SJCRH30 (cell line): ENCODE results near the gene TMEM183A. TPM values are rescaled to one million over a fixed set of nuclear protein-coding genes. Genes with fewer than 3 reads are reported as not detected.
A peak's percentile ranks its signal among the peaks of the same experiment; 100 is the strongest.

Experiments used
- DNase-seq, 2 experiments: peaks; one replicate each; pipeline ENCODE4 v3.0.0-alpha.2; 2015 to 2020
- H3K27ac ChIP-seq: fragments of 250-450 bp; sonication (Bioruptor Pico); 2 replicates; pipeline ENCODE4 v1.5.1; 2020; ENCODE audit warnings: mild to moderate bottlenecking, moderate library complexity
- H3K27me3 ChIP-seq: fragments of 250-450 bp; sonication (Bioruptor Pico); 2 replicates; pipeline ENCODE4 v1.5.1; 2020; ENCODE audit warnings: mild to moderate bottlenecking, moderate library complexity
- H3K36me3 ChIP-seq: fragments of 250-450 bp; sonication (Bioruptor Pico); 2 replicates; pipeline ENCODE4 v1.5.1; 2020; ENCODE audit warnings: mild to moderate bottlenecking, moderate library complexity
- H3K4me1 ChIP-seq: fragments of 250-450 bp; sonication (Bioruptor Pico); 2 replicates; pipeline ENCODE4 v1.5.1; 2020; ENCODE audit warnings: mild to moderate bottlenecking, moderate library complexity
- H3K4me3 ChIP-seq: fragments of 250-450 bp; sonication (Bioruptor Pico); 2 replicates; pipeline ENCODE4 v1.5.1; 2020; ENCODE audit warnings: mild to moderate bottlenecking, moderate library complexity
- H3K9me3 ChIP-seq: fragments of 250-450 bp; sonication (Bioruptor Pico); replicated peaks from 2 replicates; pipeline ENCODE4 v1.5.1; 2020; ENCODE audit warnings: mild to moderate bottlenecking, moderate library complexity
- total RNA-seq: library from RNA; depleted of rRNA; stranded (reverse); fragments of >200 nt; shearing (Covaris generic); gene quantifications from 2 replicates; pipeline ENCODE4 v1.2.3, GENCODE V29; 2014

TMEM183A gene
- total RNA-seq, 1 experiment from 2014 or later: 121 TPM

- no peaks in the 10 kb centered on the region for H3K27me3 ChIP-seq
- H3K36me3 ChIP-seq: peaks cover 3% of the 10 kb centered on the region; the same call in 1 of the 2 replicates
- peaks cover 53% of the 10 kb centered on the region for H3K4me1 ChIP-seq
- DNase-seq: no peak
- no peaks in the 10 kb centered on the region for H3K9me3 ChIP-seq
- no peak overlapping the region for H3K4me3 ChIP-seq
- H3K27ac ChIP-seq: no peak overlapping the region
Observed at GRCh38 chr1:203043830-203044545, 36.8 kb downstream of the TMEM183A start.

DNA sequence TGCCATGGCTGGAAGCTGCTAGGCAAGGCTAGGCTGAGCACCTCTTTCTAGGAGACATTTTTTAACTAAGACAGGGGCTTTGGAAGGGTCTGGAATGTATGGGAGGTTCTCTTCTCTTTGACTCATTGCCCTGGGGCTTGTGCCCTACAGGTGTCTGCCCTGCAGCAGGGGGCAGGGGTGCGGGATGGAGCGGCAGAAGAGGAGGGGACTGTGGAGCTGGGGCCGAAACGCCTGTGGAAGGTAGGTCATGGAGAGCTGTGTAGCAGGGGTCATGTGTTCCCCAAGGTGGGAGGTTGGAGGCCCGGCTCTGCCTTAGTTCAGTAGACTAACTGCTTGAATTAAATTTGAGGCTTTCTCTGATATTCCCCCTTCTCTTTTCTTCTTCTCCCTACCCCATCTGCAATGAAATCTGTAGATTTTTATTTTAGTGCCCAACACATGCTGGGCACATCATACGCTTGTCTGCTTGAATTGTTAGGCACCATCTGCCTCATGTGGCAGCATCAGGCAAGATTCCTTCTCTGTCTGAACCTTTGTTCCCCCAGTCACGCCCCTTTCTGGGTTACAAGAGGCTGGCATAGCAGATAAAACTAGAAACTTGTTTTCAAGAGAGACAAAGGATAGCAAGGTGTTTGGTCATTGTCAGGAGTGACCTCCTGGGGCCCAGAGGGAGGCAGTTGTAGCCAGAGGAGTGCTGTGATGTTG, 37.5 kb downstream of the TMEM183A start:
- Histone ChIP-seq H3K36me3 (peaks cover 3% of the 10 kb centered on the region; the same call in 1 of the 2 replicates), H3K9me3 (no peaks in the 10 kb centered on the region), H3K4me3 (no peak overlapping the region), H3K4me1 (peaks cover 52% of the 10 kb centered on the region), H3K27me3 (no peaks in the 10 kb centered on the region), H3K27ac (no peak overlapping the region)
- DNase-seq: no peak

DNA sequence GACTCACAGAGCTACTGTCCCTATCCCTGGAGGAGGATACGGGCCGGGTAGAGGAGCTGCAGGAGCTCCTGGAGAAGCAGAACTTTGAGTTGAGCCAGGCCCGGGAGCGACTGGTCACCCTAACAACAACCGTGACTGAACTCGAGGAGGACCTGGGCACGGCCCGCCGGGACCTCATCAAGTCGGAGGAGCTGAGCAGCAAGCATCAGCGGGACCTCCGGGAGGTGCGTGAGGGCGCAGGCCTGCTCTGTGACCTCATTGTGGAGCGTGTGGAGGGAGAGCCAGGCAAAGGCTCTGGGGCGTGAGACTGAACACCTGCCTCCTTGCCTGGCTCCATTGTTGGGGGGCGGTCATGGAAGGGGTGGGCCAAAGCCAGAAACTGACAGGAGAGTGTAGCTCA, 38.2 kb downstream of the TMEM183A start:
- peaks cover 52% of the 10 kb centered on the region for H3K4me1 ChIP-seq

DNA sequence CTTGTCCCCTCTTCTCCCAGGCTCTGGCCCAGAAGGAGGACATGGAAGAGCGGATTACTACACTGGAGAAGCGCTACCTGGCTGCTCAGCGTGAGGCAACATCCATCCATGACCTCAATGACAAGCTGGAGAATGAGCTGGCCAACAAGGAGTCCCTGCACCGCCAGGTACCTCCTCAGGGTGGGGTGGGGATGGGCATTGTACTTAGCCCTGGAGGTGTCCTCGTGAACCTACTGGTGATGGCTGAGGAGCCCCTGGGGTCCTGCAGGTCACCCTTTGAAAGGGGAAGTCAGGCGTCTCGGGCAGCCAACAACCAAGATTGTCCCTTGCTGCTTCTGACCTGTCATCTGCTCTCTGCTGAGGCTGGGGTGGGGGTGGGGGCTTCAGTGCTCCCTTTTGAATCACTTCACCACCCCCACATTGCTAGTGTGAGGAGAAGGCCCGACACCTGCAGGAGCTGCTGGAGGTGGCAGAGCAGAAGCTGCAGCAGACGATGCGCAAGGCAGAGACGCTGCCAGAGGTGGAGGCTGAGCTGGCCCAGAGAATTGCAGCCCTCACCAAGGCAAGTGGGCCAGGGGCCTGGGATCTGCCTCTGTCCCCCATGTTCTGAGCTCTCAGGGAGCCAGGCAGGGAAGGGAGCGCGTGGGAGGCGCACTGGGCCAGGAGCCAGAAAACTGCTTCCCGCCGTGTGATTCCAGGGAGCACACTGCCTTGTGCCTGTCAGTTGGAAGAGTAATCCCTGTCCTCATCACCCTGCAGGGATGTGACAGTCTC, 38.8 kb downstream of the TMEM183A start:
- Histone ChIP-seq H3K4me1 (peaks cover 52% of the 10 kb centered on the region), H3K27me3 (no peaks in the 10 kb centered on the region), H3K4me3 (no peak overlapping the region), H3K27ac (no peak overlapping the region), H3K9me3 (no peaks in the 10 kb centered on the region), H3K36me3 (peaks cover 3% of the 10 kb centered on the region; the same call in 1 of the 2 replicates)
- DNase-seq: peak in 1 of 2 experiments; percentile 51

More for the DNA sequence above, 38.2 kb downstream of the TMEM183A start:
- DNase-seq: no peak
- no peak overlapping the region for H3K4me3 ChIP-seq
- H3K9me3 ChIP-seq: no peaks in the 10 kb centered on the region
- H3K27me3 ChIP-seq: no peaks in the 10 kb centered on the region
- peaks cover 3% of the 10 kb centered on the region; the same call in 1 of the 2 replicates for H3K36me3 ChIP-seq
- no peak overlapping the region for H3K27ac ChIP-seq

DNA sequence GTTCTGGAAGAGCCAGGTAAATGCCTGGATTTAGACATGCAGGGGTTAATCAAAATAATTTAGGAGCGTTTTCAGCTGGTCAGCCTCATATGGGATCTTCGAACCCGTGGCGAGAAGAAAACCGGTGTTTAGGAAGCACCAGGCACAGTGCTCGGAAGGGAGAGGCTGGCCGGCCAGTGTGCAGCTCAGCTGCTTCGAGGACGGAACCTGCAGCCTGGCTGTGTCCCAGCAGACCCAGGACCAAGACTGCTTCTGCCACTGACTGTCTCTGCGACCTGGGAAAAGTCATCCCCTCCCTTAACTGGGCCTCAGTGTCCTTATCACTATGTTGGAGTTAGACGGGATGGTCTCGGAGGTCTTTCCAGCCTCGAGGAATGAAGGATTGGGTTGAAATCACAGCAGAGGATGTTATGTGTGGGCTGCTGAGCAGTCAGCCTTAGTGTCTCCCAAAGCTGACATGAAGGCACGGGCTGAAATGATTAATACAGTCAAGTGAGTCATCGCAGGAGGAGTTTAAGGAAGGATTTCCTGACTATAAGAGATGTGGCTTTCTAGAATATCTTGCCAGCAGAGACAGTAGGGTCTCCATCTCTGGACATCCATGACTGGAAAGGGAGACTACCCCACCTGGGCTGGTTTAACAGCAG, 39.9 kb downstream of the TMEM183A start:
- Histone ChIP-seq H3K4me3 (no peak overlapping the region), H3K4me1 (peaks cover 51% of the 10 kb centered on the region), H3K27ac (peak overlapping the region; percentile 11; the same call in 1 of the 2 replicates), H3K9me3 (no peaks in the 10 kb centered on the region), H3K27me3 (no peaks in the 10 kb centered on the region), H3K36me3 (peaks cover 3% of the 10 kb centered on the region; the same call in 1 of the 2 replicates)
- DNase-seq: no peak

GRCh38 chr1:203048086-203048485, 40.9 kb downstream of the TMEM183A start:
- Histone ChIP-seq H3K27me3 (no peaks in the 10 kb centered on the region), H3K4me3 (no peak overlapping the region), H3K27ac (no peak overlapping the region), H3K36me3 (peaks cover 3% of the 10 kb centered on the region; the same call in 1 of the 2 replicates), H3K9me3 (no peaks in the 10 kb centered on the region), H3K4me1 (peaks cover 61% of the 10 kb centered on the region)
- no peak for DNase-seq

GRCh38 chr1:203048555-203049051, 41.4 kb downstream of the TMEM183A start:
- Histone ChIP-seq H3K27me3 (no peaks in the 10 kb centered on the region), H3K27ac (no peak overlapping the region), H3K4me3 (no peak overlapping the region), H3K36me3 (peaks cover 3% of the 10 kb centered on the region; the same call in 1 of the 2 replicates), H3K4me1 (peaks cover 66% of the 10 kb centered on the region), H3K9me3 (no peaks in the 10 kb centered on the region)
- DNase-seq: peak; percentile 90 to 92

DNA sequence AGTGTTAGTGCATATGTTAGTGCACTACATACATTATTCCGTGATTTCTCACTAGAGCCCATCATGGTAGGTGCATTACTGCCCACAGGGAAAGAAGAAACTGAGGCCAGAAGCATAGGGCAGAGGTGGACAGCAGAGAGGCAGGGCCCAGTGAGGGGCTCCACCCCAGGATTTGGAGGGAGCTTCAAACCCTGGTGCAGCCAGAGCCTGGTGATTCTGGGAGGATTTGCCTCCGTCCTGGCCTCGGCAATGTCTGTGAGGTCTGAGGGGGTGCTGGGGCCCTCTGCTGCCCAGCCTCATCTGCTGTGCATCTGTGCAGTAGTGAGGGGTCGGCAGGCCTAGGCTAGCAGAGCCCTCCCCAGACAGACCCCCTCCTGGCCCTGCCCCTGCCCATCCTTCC, 41.9 kb downstream of the TMEM183A start:
- Histone ChIP-seq H3K27ac (peak overlapping the region; percentile 13; the same call in 1 of the 2 replicates), H3K4me3 (no peak overlapping the region), H3K4me1 (peaks cover 71% of the 10 kb centered on the region), H3K9me3 (no peaks in the 10 kb centered on the region), H3K36me3 (peaks cover 5% of the 10 kb centered on the region), H3K27me3 (no peaks in the 10 kb centered on the region)
- DNase-seq: peak; percentile 55 to 68

DNA sequence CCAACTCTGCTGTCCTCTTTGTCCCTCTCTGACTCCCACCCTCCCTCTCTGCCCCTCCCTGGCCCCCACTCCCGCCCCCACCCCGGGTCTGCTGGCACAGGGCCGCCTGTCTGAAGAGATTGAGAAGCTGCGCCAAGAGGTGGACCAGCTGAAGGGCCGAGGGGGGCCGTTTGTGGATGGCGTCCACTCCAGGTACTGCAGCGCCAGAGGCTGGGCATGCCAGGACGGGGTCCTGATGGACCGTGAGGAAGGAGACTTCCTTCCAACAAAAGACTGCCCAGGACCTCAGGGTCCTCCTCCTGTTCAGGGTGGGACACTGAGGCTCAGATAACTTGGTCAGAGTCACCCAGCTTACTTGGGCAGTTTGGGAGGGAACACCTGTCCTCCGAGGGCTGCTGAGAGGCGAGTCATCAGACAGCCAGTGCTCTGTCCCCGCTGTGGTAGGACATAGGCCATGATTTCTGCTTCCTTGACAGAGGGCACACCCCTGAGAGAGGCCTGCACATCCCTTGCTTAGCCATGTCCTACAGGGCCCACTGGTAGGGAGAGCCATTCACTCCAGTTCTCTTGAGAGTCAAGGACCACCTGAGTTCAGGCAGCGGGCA, 42.5 kb downstream of the TMEM183A start:
- Histone ChIP-seq H3K4me3 (no peak overlapping the region), H3K36me3 (peaks cover 11% of the 10 kb centered on the region), H3K27ac (peak overlapping the region; percentile 20), H3K27me3 (no peaks in the 10 kb centered on the region), H3K4me1 (peaks cover 77% of the 10 kb centered on the region), H3K9me3 (no peaks in the 10 kb centered on the region)
- DNase-seq: peak; percentile 55 to 71

- Histone ChIP-seq H3K27me3 (no peaks in the 10 kb centered on the region), H3K9me3 (no peaks in the 10 kb centered on the region), H3K27ac (peak overlapping the region; percentile 93), H3K36me3 (peaks cover 19% of the 10 kb centered on the region), H3K4me3 (no peak overlapping the region), H3K4me1 (peaks cover 78% of the 10 kb centered on the region)
- no peak for DNase-seq
Observed at GRCh38 chr1:203050826-203051225, 43.7 kb downstream of the TMEM183A start.

GRCh38 chr1:203051841-203052324, 44.7 kb downstream of the TMEM183A start:
- Histone ChIP-seq H3K27me3 (no peaks in the 10 kb centered on the region), H3K4me1 (peaks cover 72% of the 10 kb centered on the region), H3K27ac (peak overlapping the region; percentile 93), H3K9me3 (no peaks in the 10 kb centered on the region), H3K4me3 (peak overlapping the region; percentile 29), H3K36me3 (peaks cover 26% of the 10 kb centered on the region)
- peak; percentile 100 for DNase-seq

DNA sequence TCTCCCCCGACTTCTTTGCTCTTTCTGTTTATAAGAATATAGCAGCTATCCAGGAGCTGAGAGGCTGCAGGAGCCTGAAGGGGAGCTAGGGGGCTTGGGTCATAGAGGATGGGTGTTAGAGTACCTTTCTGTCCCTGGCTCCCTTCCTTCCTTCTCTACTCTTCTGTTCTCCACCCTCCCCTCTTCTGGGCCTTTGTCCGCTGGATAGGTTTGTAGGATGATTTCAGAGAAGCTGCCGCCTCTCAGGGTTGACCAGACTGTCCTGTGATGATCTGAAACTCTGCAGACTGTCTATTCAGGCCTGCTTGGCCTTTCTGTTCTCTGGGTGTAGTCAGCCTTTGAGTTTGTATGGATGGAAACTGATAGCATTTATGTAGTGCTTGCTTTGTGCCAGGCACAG, 45.4 kb downstream of the TMEM183A start:
- H3K36me3 ChIP-seq: peaks cover 28% of the 10 kb centered on the region
- H3K27me3 ChIP-seq: no peaks in the 10 kb centered on the region
- peak; percentile 70 to 80 for DNase-seq
- H3K9me3 ChIP-seq: no peaks in the 10 kb centered on the region
- peak overlapping the region; percentile 29 for H3K4me3 ChIP-seq
- peaks cover 68% of the 10 kb centered on the region for H3K4me1 ChIP-seq
- H3K27ac ChIP-seq: peak overlapping the region; percentile 93

GRCh38 chr1:203054184-203054583, 47.0 kb downstream of the TMEM183A start:
- no peaks in the 10 kb centered on the region for H3K9me3 ChIP-seq
- H3K27ac ChIP-seq: peak overlapping the region; percentile 93
- H3K27me3 ChIP-seq: no peaks in the 10 kb centered on the region
- H3K4me1 ChIP-seq: peaks cover 60% of the 10 kb centered on the region
- H3K36me3 ChIP-seq: peaks cover 36% of the 10 kb centered on the region
- DNase-seq: no peak
- H3K4me3 ChIP-seq: no peak overlapping the region

DNA sequence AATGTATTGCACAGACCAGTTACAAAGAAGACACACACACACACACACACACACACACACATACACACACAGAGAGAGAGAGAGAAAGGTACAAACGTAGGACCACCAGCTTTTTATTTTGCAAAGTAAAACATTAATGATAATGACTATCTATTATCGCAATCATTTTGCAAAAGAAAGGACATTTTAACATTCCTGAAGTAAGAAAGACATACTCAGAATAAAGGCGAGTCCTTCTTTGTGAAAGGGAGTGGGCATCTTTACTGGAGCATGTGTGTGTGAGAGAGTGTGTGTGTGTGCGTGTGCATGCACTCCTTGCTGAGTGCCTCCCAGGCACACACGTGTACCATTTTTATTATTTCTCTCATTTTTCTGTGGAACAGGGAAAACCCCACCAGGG, 47.5 kb downstream of the TMEM183A start:
- no peak overlapping the region for H3K27ac ChIP-seq
- no peaks in the 10 kb centered on the region for H3K27me3 ChIP-seq
- no peak for DNase-seq
- peaks cover 56% of the 10 kb centered on the region for H3K4me1 ChIP-seq
- no peaks in the 10 kb centered on the region for H3K9me3 ChIP-seq
- H3K36me3 ChIP-seq: peaks cover 41% of the 10 kb centered on the region
- no peak overlapping the region for H3K4me3 ChIP-seq
